Measurements from ENCODE around the gene GAP43.

- TF ChIP-seq, protein P1, sequence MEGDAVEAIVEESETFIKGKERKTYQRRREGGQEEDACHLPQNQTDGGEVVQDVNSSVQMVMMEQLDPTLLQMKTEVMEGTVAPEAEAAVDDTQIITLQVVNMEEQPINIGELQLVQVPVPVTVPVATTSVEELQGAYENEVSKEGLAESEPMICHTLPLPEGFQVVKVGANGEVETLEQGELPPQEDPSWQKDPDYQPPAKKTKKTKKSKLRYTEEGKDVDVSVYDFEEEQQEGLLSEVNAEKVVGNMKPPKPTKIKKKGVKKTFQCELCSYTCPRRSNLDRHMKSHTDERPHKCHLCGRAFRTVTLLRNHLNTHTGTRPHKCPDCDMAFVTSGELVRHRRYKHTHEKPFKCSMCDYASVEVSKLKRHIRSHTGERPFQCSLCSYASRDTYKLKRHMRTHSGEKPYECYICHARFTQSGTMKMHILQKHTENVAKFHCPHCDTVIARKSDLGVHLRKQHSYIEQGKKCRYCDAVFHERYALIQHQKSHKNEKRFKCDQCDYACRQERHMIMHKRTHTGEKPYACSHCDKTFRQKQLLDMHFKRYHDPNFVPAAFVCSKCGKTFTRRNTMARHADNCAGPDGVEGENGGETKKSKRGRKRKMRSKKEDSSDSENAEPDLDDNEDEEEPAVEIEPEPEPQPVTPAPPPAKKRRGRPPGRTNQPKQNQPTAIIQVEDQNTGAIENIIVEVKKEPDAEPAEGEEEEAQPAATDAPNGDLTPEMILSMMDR (conservative IDR thresholded peaks at IDR 0.05; ENCODE audit: low read depth, low read length) = no peak
- TF ChIP-seq RAD21 (IDR thresholded peaks at IDR 0.05; ENCODE audit: low read length) (no peak), USF2 (IDR thresholded peaks at IDR 0.05; ENCODE audit: low read depth, low read length) (no peak), SMC3 (IDR thresholded peaks at IDR 0.05; ENCODE audit: low read depth, low read length) (no peak), NFE2L2 (IDR thresholded peaks at IDR 0.05; ENCODE audit: low read depth, low read length) (no peak), POLR2A (IDR thresholded peaks at IDR 0.05; ENCODE audit: low read depth, low read length) (no peak), CEBPB (IDR thresholded peaks at IDR 0.05; ENCODE audit: low read depth, low read length) (no peak)
These were observed 134.9 kb downstream of the GAP43 start for GRCh38 chr3:115758076-115758763.
